GM18861 (cell line): ENCODE data around the gene LIF.
"Not testable (repeated sequence)": the region's sequence is repeated elsewhere in the genome, so short reads cannot be mapped to it uniquely, and the experiment has no call there.

Experiments used
- ATAC-seq: cut with Tn5 transposase; IDR thresholded peaks from one replicate; pipeline ENCODE4 v1.9.1; 2021; ENCODE audit not compliant: unreplicated experiment

Gene LIF

GRCh38 chr22:30212363-30212995 is 34.1 kb downstream of the LIF start:
- no peak for ATAC-seq

DNA sequence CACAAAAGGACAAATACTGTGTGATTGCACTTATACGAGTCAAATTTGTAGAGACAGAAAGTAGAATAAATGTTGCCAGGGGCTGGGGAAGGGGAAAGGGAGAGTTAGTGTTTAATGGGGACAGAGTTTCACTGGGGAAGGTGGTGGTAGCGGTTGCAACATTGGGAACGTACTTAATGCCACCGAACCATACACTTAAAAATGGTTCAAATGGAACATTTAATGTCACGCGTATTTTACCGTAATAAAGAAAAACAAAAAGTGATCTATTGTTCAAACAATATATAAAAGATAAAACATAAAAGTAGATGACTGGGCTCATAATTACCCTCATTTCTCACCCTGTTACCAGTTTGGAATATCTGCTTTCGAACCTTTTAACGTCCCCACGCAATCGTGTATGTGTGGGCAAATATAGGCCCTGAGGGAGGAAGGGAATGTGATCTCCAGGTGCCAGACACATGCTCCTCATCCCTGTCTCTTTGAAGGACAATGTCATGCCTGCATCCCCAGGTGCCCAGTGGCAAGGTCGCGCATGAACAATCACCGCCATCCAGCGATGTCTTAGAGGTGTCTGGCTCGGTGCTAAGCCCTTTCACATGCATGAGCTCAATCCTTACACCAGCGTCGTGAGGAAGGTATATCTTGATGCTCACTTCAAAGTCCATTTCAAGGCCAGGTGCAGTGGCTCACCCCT is 35.3 kb downstream of the LIF start:
- no peak for ATAC-seq

- ATAC-seq = no peak
Measured at GRCh38 chr22:30210235-30210909, 36.2 kb downstream of the LIF start.

DNA sequence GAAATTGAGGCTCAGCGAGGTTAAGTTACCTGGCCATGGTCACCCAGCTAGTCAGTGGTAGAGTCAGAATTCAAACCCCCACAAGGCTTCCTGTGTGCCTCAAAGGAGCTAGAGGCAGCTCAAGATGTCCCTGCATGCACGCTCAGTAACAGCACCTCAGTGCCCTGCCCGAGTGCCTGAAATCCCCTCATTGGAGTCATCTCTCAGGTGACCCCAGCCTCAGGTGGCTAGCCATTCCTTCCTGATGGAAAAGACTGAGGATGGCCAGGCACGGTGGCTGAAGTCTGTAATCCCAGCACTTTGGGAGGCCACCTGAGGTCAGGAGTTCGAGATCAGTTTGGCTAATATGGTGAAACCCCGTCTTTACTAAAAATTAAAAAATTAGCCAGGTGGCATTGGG is 36.9 kb downstream of the LIF start:
- ATAC-seq = no peak

GRCh38 chr22:30208631-30209603 is 37.6 kb downstream of the LIF start:
- no peak for ATAC-seq

DNA sequence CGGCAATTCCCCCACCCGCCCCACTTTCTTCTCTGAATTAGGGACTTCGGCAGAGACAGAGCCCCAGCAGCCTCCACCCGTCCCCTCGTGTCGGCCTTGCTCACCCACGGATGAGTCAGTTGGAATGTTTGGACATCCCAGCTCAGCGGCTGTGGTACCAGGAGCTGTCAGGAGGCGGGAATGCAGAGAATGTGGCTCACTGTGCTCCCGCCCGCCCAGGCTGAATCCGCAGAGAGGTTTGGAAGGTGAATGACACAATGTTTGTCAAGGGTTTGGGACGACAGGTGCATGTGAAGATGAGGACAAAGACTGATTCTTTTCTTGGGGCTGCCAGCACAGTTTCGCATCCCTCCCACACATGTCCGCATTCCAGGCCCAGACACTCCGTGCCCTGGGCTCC is 39.6 kb downstream of the LIF start:
- no peak for ATAC-seq

DNA sequence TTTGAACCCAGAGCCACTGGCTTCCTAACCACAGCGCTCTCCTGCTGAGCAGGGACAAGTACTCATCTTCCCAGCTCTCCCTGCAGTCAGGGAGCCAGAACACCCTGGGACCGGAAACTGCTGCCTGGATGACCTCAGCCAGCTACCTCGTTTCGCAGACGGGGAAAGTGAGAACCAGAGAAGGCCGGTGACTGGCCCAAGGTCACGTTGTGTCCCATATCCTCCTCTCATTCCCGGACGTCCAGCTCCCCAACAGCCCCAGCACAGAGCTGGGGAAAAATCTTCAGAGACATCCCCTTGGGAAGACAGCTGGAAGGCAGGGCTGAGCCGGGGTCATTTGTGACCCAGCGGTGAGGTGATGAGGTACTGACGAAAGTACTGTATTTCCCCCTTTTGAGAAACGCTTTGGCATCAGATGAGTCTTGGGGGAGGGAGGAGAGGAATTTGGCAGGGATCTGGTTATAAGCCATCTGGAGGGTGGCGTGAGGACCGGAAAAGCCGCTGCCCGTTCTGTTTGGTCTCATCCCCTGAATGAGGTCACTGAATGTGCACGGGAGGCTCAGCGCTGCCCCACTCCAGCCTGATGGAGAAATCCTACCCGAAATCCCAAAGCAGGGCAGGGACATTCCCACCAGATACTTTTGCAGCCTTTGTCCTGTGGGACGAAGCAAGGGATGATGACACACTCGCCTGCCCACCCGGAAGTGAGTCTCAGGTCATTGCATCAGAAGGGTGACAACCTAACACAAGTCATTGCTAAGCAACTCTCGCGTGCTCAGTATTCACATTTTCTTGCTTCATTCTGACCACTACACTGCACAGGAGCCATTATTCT is 41.1 kb downstream of the LIF start:
- no peak for ATAC-seq

DNA sequence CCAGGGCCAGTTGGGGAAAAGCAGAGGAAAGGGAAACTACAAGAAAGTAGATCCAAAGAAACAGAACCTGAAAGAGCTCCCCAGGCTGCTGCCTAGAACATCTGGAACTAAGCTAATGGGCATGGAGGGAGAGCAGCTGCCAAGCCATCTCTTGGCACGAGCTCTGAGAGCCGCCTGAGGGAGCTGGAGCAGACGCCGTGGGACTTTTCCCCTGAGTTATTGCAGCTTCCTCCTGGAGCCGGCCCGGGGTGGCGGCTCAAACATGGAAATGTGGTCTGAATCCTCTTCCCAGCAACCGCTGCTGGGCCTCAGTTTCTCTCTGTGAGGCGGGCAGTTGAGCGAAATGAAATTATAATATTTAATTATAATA is 41.8 kb downstream of the LIF start:
- no peak for ATAC-seq

DNA sequence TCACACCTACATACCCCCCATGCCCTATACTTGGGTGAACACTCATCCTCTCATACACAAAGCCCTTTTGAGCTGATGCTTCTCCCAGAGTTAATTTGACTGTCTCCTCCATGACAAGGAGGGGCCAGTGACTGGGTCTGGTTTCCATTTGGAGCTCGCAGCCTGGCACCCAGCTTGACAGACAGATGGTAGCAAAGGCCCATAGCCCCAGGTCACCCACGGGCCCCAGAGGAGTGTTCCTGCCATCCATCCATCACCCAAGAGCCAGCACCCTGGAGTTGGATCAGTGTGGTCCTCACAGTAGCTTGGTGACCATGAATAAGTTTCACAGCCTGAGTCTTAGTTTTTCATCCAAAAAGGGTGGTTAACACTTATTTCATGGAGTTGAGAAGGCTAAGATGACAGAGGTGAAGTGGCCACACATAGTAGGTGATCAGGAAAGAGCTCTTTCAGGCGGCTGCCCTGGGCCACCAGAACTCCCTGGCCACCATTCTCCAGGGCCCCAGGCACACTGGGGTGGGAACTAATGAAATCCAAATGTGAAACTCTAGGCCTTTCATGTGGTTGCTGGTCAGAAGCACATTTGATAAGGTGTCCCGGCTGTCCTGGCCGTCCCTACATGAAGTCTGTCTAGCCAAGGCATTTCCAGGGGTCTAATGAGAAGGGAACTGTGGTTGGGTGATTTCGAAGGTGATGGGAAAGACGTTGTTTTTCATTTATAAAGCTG is 42.4 kb downstream of the LIF start:
- no peak for ATAC-seq

DNA sequence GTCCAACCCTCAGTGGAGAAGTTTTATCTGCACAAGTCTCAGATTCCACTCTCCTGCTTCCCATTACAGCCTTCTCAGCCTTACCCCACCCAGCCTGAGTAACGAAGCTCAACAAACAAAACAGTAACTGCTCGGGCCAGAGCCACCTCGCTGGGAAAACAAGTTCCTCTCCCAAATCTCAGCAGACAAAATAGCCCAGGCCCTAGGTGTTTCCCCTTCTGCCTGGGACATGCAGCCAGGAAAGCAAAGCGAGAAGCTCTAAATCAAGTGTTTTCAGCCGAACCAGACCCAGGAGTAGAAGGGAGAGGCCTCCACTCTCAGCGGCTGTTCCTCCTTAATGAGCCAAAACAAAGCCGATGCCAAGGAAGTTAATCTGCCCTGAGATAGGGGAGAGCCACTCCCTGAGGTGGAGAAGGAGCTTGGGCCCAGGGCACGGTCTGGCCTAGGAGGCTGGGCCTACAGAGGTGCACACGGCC is 44.0 kb downstream of the LIF start:
- ATAC-seq = no peak

DNA sequence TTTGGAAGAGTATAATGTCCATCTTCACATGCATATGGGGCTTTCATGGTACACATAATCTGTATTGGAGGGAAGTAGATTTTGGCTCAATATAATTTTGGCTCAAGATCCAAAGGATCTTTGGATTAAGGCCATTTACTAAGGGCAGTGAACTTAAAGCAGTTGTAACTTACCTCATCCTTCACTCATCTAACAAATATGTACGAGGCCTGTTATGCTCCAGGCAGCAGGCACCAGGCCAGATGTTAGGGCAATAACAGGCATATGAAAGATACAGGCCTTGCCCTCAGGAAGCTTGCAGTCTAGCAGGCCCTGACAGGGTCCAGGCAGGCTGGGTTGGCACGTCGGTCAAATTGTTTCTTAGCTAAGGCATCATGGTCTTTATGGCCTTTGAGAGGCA is 44.6 kb downstream of the LIF start:
- no peak for ATAC-seq

DNA sequence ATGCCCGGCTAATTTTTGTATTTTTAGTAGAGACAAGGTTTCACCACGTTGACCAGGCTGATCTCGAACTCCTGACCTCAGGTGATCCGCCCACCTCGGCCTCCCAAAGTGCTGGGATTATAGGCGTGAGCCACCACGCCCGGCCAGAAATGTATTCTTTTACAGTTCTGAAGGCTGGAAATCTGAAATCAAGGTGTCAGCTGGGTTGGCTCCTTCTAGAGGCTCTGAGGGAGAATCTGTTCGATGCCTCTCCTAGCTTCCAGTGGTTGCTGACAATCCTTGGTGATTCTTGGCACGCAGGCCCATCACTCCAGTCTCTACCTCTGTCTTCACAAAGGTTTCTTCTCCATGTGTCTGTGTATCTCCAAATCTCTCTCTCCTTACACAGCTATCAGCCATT is 45.7 kb downstream of the LIF start:
- not testable (repeated sequence) for ATAC-seq

- no peak for ATAC-seq
Measured at GRCh38 chr22:30198921-30199320, 47.6 kb downstream of the LIF start.

GRCh38 chr22:30198152-30198825 is 48.3 kb downstream of the LIF start:
- no peak for ATAC-seq

GRCh38 chr22:30197389-30197788 is 49.2 kb downstream of the LIF start:
- ATAC-seq = no peak

- ATAC-seq = no peak
Measured at GRCh38 chr22:30196880-30197336, 49.7 kb downstream of the LIF start.

GRCh38 chr22:30196141-30196879 is 50.2 kb downstream of the LIF start:
- no peak for ATAC-seq
